ENCODE data around the gene GABBR2. TPM values are rescaled to one million over a fixed set of nuclear protein-coding genes. Genes with fewer than 3 reads are reported as not detected.

The GABBR2 gene
- total RNA-seq, 2 donors from 2014 or later = 1.2 to 1.3 TPM

- H3K27ac Mint-ChIP-seq = no peak overlapping the region
- Histone ChIP-seq H3K4me3 (ENCODE audit: low read length) (no peak overlapping the region), H3K27me3 (ENCODE audit: control insufficient read depth, insufficient read depth, low read length, poor library complexity, severe bottlenecking) (no peaks in the 10 kb centered on the region), H3K27ac (ENCODE audit: low read depth, low read length) (no peak overlapping the region), H3K36me3 (ENCODE audit: control insufficient read depth, insufficient read depth, low read length) (no peaks in the 10 kb centered on the region), H3K4me1 (ENCODE audit: control insufficient read depth, insufficient read depth, low read length) (no peaks in the 10 kb centered on the region), H3K9me3 (ENCODE audit: control insufficient read depth, low read length) (no peaks in the 10 kb centered on the region), H3K9ac (ENCODE audit: extremely low read depth, low read length, poor library complexity, severe bottlenecking) (no peak overlapping the region)
- no peaks in the 10 kb centered on the region for H3K9me3 Mint-ChIP-seq
- no peaks in the 10 kb centered on the region for H3K4me1 Mint-ChIP-seq
- H3K4me3 Mint-ChIP-seq = no peak overlapping the region
- DNase-seq = no peak
- H3K36me3 Mint-ChIP-seq (ENCODE audit: low read depth) = no peaks in the 10 kb centered on the region
- TF ChIP-seq CTCF (conservative IDR thresholded peaks at IDR 0.05) = no peak
- H3K27me3 Mint-ChIP-seq (ENCODE audit: insufficient read depth) = no peaks in the 10 kb centered on the region
- 93 to 95% methylated on average over 5 to 9 of the region's 9 CpGs for WGBS, 2 experiments (ENCODE audit: insufficient coverage in 1 of 2, insufficient read length in 1 of 2)
Observed at GRCh38 chr9:98570055-98570454, 138.7 kb downstream of the GABBR2 start.

- no peaks in the 10 kb centered on the region for H3K36me3 ChIP-seq (ENCODE audit: control insufficient read depth, insufficient read depth, low read length)
- no peaks in the 10 kb centered on the region for H3K27me3 ChIP-seq (ENCODE audit: control insufficient read depth, insufficient read depth, low read length, poor library complexity, severe bottlenecking)
- Mint-ChIP-seq H3K27me3 (ENCODE audit: insufficient read depth) (no peaks in the 10 kb centered on the region), H3K27ac (no peak overlapping the region), H3K9me3 (no peaks in the 10 kb centered on the region), H3K36me3 (ENCODE audit: low read depth) (no peaks in the 10 kb centered on the region), H3K4me1 (no peaks in the 10 kb centered on the region), H3K4me3 (no peak overlapping the region)
- no peaks in the 10 kb centered on the region for H3K4me1 ChIP-seq (ENCODE audit: control insufficient read depth, insufficient read depth, low read length)
- H3K4me3 ChIP-seq (ENCODE audit: low read length) = no peak overlapping the region
- no peak overlapping the region for H3K27ac ChIP-seq (ENCODE audit: low read depth, low read length)
- no peak for TF ChIP-seq CTCF (conservative IDR thresholded peaks at IDR 0.05)
- no peaks in the 10 kb centered on the region for H3K9me3 ChIP-seq (ENCODE audit: control insufficient read depth, low read length)
- WGBS, 2 experiments (ENCODE audit: insufficient coverage in 1 of 2, insufficient read length in 1 of 2) = 92 to 94% methylated on average over 3 to 4 of the region's 4 CpGs
- DNase-seq = no peak
- no peak overlapping the region for H3K9ac ChIP-seq (ENCODE audit: extremely low read depth, low read length, poor library complexity, severe bottlenecking)
Observed at GRCh38 chr9:98569491-98569890, 139.2 kb downstream of the GABBR2 start.

- no peaks in the 10 kb centered on the region for H3K27me3 ChIP-seq (ENCODE audit: control insufficient read depth, insufficient read depth, low read length, poor library complexity, severe bottlenecking)
- Mint-ChIP-seq H3K4me3 (no peak overlapping the region), H3K9me3 (no peaks in the 10 kb centered on the region), H3K36me3 (ENCODE audit: low read depth) (no peaks in the 10 kb centered on the region), H3K27ac (no peak overlapping the region), H3K4me1 (no peaks in the 10 kb centered on the region), H3K27me3 (ENCODE audit: insufficient read depth) (no peaks in the 10 kb centered on the region)
- no peak overlapping the region for H3K4me3 ChIP-seq (ENCODE audit: low read length)
- H3K4me1 ChIP-seq (ENCODE audit: control insufficient read depth, insufficient read depth, low read length) = no peaks in the 10 kb centered on the region
- no peaks in the 10 kb centered on the region for H3K9me3 ChIP-seq (ENCODE audit: control insufficient read depth, low read length)
- no peak overlapping the region for H3K27ac ChIP-seq (ENCODE audit: low read depth, low read length)
- 81 to 92% methylated on average over 5 to 6 of the region's 6 CpGs for WGBS, 2 experiments (ENCODE audit: insufficient coverage in 1 of 2, insufficient read length in 1 of 2)
- no peak for TF ChIP-seq CTCF (conservative IDR thresholded peaks at IDR 0.05)
- no peak overlapping the region for H3K9ac ChIP-seq (ENCODE audit: extremely low read depth, low read length, poor library complexity, severe bottlenecking)
- DNase-seq = no peak
- no peaks in the 10 kb centered on the region for H3K36me3 ChIP-seq (ENCODE audit: control insufficient read depth, insufficient read depth, low read length)
Observed at GRCh38 chr9:98568909-98569469, 139.7 kb downstream of the GABBR2 start.
